Dermis blood vessel endothelial cell (primary cell): ENCODE results near the gene CHIC2. TPM values are rescaled to one million over a fixed set of nuclear protein-coding genes. Genes with fewer than 3 reads are reported as not detected.
A peak's percentile ranks its signal among the peaks of the same experiment; 100 is the strongest.

Experiments used
- DNase-seq: peaks from one replicate; pipeline ENCODE4 v3.0.0; 2010
- total RNA-seq: library from RNA; depleted of rRNA; stranded (reverse); fragments of >200 nt; gene quantifications from 2 replicates; pipeline ENCODE4 v1.2.3, GENCODE V29; 2014

The CHIC2 gene
- total RNA-seq, 1 donor from 2014 or later, result 90.2 TPM

GRCh38 chr4:54092405-54093323, 28.3 kb upstream of the CHIC2 start:
- DNase-seq, result no peak

GRCh38 chr4:54091637-54092404, 27.4 kb upstream of the CHIC2 start:
- DNase-seq, result peak; percentile 79

- DNase-seq, result peak; percentile 50
Measured at GRCh38 chr4:54090804-54091623, 26.6 kb upstream of the CHIC2 start.

GRCh38 chr4:54090404-54090803, 26.0 kb upstream of the CHIC2 start:
- no peak for DNase-seq

GRCh38 chr4:54089875-54090274, 25.5 kb upstream of the CHIC2 start:
- no peak for DNase-seq

- peak; percentile 90 for DNase-seq
Measured at GRCh38 chr4:54085284-54085683, 20.9 kb upstream of the CHIC2 start.

GRCh38 chr4:54082168-54082567, 17.8 kb upstream of the CHIC2 start:
- peak; percentile 95 for DNase-seq

GRCh38 chr4:54077812-54078211, 13.4 kb upstream of the CHIC2 start:
- no peak for DNase-seq

GRCh38 chr4:54076673-54077072, 12.3 kb upstream of the CHIC2 start:
- no peak for DNase-seq

GRCh38 chr4:54074381-54074780, 10.0 kb upstream of the CHIC2 start:
- DNase-seq, result no peak

- no peak for DNase-seq
Measured at GRCh38 chr4:54073271-54073880, 9.0 kb upstream of the CHIC2 start.

GRCh38 chr4:54067166-54067565, 2.8 kb upstream of the CHIC2 start:
- DNase-seq, result peak; percentile 87

GRCh38 chr4:54066718-54067129, 2.3 kb upstream of the CHIC2 start:
- DNase-seq, result peak; percentile 59

- no peak for DNase-seq
Measured at GRCh38 chr4:54066088-54066415, 1.6 kb upstream of the CHIC2 start.

GRCh38 chr4:54065282-54066087, 1.1 kb upstream of the CHIC2 start:
- DNase-seq, result peak; percentile 59

- peak; percentile 56 for DNase-seq
Measured at GRCh38 chr4:54063737-54064316, 578 bp downstream of the CHIC2 start.

- peak; percentile 76 for DNase-seq
Measured at GRCh38 chr4:54063229-54063628, 1.2 kb downstream of the CHIC2 start.

- DNase-seq, result no peak
Measured at GRCh38 chr4:54062392-54062791, 2.0 kb downstream of the CHIC2 start.

GRCh38 chr4:54061873-54062272, 2.5 kb downstream of the CHIC2 start:
- no peak for DNase-seq

- no peak for DNase-seq
Measured at GRCh38 chr4:54061067-54061466, 3.3 kb downstream of the CHIC2 start.

GRCh38 chr4:54060116-54060515, 4.3 kb downstream of the CHIC2 start:
- DNase-seq, result no peak
